PC-9 (cell line): ENCODE data around the gene LILRA2. TPM values are rescaled to one million over a fixed set of nuclear protein-coding genes. Genes with fewer than 3 reads are reported as not detected.
A peak's percentile ranks its signal among the peaks of the same experiment; 100 is the strongest.
"Not testable (repeated sequence)": the region's sequence is repeated elsewhere in the genome, so short reads cannot be mapped to it uniquely, and the experiment has no call there.

Experiments used
- BruUV-seq: library from RNA; stranded (reverse); fragments of 400-500 nt; replicated peaks from 2 replicates; lab custom pipeline; 2021; lab: Mats Ljungman, UMichigan
- CTCF ChIA-PET: fragments of 300-600 bp; sonication (Branson Sonifier 250); formaldehyde crosslinking; loops from one replicate; lab custom pipeline; 2022; ENCODE audit warnings: antibody characterized with exemption; lab: Charles Lee
- POLR2A ChIA-PET: fragments of 300-600 bp; sonication (Branson Sonifier 250); formaldehyde crosslinking; loops from one replicate; lab custom pipeline; 2022; ENCODE audit warnings: antibody characterized with exemption; ENCODE audit not compliant: unreplicated experiment; lab: Charles Lee
- DNase-seq, 2 experiments: peaks; one replicate each; pipeline versions ENCODE4 v3.0.0 to v3.0.0-alpha.2; 2015 to 2022; ENCODE audit warnings: mixed read lengths in 1 of 2
- H2AFZ ChIP-seq: fragments of 200-600 bp; sonication (generic); 2 replicates; pipeline ENCODE4 v1.8.1; 2017; ENCODE audit warnings: antibody characterized with exemption
- H3F3A ChIP-seq: fragments of 200-600 bp; sonication (generic); 2 replicates; pipeline ENCODE4 v1.8.1; 2017; ENCODE audit warnings: antibody characterized with exemption, mild to moderate bottlenecking, low read depth; ENCODE audit not compliant: insufficient read depth
- H3K27ac ChIP-seq: fragments of 200-600 bp; sonication (generic); 2 replicates; pipeline ENCODE4 v1.6.1; 2016; ENCODE audit warnings: mixed run types
- H3K27me3 ChIP-seq: fragments of 200-600 bp; sonication (generic); 2 replicates; pipeline ENCODE4 v1.6.1; 2016; ENCODE audit warnings: low read depth, mixed run types; ENCODE audit not compliant: insufficient read depth
- H3K36me3 ChIP-seq: fragments of 200-600 bp; sonication (generic); 2 replicates; pipeline ENCODE4 v1.6.1; 2016; ENCODE audit warnings: low read depth, mixed run types
- H3K4me1 ChIP-seq: fragments of 200-600 bp; sonication (generic); replicated peaks from 2 replicates; pipeline ENCODE4 v1.6.1; 2016; ENCODE audit warnings: mixed run types; ENCODE audit not compliant: insufficient read depth
- H3K4me2 ChIP-seq: fragments of 200-600 bp; sonication (generic); 2 replicates; pipeline ENCODE4 v1.6.1; 2017; ENCODE audit warnings: mixed run types
- H3K4me3 ChIP-seq: fragments of 200-600 bp; sonication (generic); 2 replicates; pipeline ENCODE4 v1.6.1; 2016; ENCODE audit warnings: mixed run types
- H3K79me2 ChIP-seq: fragments of 200-600 bp; sonication (generic); 2 replicates; pipeline ENCODE4 v1.6.1; 2017; ENCODE audit warnings: low read depth, mixed run types
- H3K9me2 ChIP-seq: fragments of 200-600 bp; sonication (generic); 2 replicates; pipeline ENCODE4 v1.8.1; 2017; ENCODE audit warnings: mild to moderate bottlenecking; ENCODE audit not compliant: insufficient read depth
- H3K9me3 ChIP-seq: fragments of 200-600 bp; sonication (generic); 2 replicates; pipeline ENCODE4 v1.8.1; 2016; ENCODE audit warnings: low read depth; ENCODE audit not compliant: insufficient read depth
- H4K20me1 ChIP-seq: fragments of 200-600 bp; sonication (generic); 2 replicates; pipeline ENCODE4 v1.8.1; 2017; ENCODE audit not compliant: insufficient read depth
- EZH2 ChIP-seq: fragments of 200-600 bp; sonication (generic); IDR thresholded peaks from 2 replicates; pipeline ENCODE4 v1.8.0; 2017; ENCODE audit warnings: antibody characterized with exemption, low read depth
- intact Hi-C: fragments of 100-400 bp; cut with micrococcal nuclease; formaldehyde crosslinking; loops from one replicate; pipeline ENCODE4 v1.10.0; 2022; ENCODE audit not compliant: unreplicated experiment
- total RNA-seq: library from RNA; stranded (reverse); gene quantifications from 2 replicates; pipeline ENCODE4 v1.2.3, GENCODE V29; 2021
- TF ChIP-seq, protein P1 (sequence below): fragments of 200-600 bp; sonication (generic); conservative IDR thresholded peaks from 2 replicates; pipeline ENCODE4 v1.6.1; 2017; ENCODE audit warnings: mixed run types, antibody characterized with exemption, mild to moderate bottlenecking, moderate library complexity

The LILRA2 gene
- total RNA-seq, 1 experiment from 2014 or later: not detected

GRCh38 chr19:54577334-54577733 lies 3.7 kb downstream of the LILRA2 start:
- no peaks in the 10 kb centered on the region for H3K9me3 ChIP-seq
- intact Hi-C loops: no loop called here
- no peak for DNase-seq
- no peaks in the 10 kb centered on the region for H3F3A ChIP-seq
- H3K27me3 ChIP-seq: peaks cover 66% of the 10 kb centered on the region
- H3K4me3 ChIP-seq: no peak overlapping the region
- no peak for TF ChIP-seq EZH2
- TF ChIP-seq, protein P1, sequence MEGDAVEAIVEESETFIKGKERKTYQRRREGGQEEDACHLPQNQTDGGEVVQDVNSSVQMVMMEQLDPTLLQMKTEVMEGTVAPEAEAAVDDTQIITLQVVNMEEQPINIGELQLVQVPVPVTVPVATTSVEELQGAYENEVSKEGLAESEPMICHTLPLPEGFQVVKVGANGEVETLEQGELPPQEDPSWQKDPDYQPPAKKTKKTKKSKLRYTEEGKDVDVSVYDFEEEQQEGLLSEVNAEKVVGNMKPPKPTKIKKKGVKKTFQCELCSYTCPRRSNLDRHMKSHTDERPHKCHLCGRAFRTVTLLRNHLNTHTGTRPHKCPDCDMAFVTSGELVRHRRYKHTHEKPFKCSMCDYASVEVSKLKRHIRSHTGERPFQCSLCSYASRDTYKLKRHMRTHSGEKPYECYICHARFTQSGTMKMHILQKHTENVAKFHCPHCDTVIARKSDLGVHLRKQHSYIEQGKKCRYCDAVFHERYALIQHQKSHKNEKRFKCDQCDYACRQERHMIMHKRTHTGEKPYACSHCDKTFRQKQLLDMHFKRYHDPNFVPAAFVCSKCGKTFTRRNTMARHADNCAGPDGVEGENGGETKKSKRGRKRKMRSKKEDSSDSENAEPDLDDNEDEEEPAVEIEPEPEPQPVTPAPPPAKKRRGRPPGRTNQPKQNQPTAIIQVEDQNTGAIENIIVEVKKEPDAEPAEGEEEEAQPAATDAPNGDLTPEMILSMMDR: no peak
- no TSS peak for BruUV-seq
- no peaks in the 10 kb centered on the region for H3K79me2 ChIP-seq
- no peaks in the 10 kb centered on the region for H3K36me3 ChIP-seq
- H3K4me2 ChIP-seq: no peak overlapping the region
- POLR2A ChIA-PET: no interaction called here
- H3K4me1 ChIP-seq: no peaks in the 10 kb centered on the region
- H3K9me2 ChIP-seq: no peaks in the 10 kb centered on the region
- no peaks in the 10 kb centered on the region for H4K20me1 ChIP-seq
- no peak overlapping the region for H2AFZ ChIP-seq
- no peak overlapping the region for H3K27ac ChIP-seq
- CTCF ChIA-PET: no interaction called here

- CTCF ChIA-PET, intact Hi-C loops, H3K4me3 ChIP-seq, POLR2A ChIA-PET, H3K27ac ChIP-seq, H3F3A ChIP-seq, H3K9me3 ChIP-seq, BruUV-seq, H4K20me1 ChIP-seq, H3K4me2 ChIP-seq, H3K4me1 ChIP-seq, H3K36me3 ChIP-seq, H3K9me2 ChIP-seq, H2AFZ ChIP-seq, H3K79me2 ChIP-seq: not testable (repeated sequence)
- peak in 1 of 2 experiments; percentile 21 for DNase-seq
- H3K27me3 ChIP-seq: peaks cover 60% of the 10 kb centered on the region
Observed at GRCh38 chr19:54578268-54578667, 4.7 kb downstream of the LILRA2 start.

DNA sequence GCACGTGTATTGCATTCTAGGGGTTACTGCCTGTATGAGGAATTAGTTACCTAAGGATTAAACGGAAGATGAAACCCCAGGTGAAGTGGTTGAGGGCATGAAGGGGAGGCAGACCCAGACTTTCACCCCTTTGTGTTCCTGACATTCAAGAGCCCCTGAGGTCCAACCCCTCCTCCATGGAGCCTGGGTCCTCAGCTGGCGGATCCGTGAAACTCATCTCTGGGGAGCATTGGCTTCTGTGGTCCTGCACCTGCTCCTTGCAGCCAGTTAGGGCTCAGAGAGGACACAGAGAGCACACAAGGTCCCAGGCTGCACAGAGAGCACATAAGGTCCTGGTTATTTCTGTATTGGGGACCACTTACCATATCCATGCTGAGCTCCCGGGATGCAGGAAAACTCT lies 12.8 kb downstream of the LILRA2 start:
- ChIA-PET POLR2A (no interaction called here), CTCF (no interaction called here)
- no TSS peak for BruUV-seq
- Histone ChIP-seq H4K20me1 (no peaks in the 10 kb centered on the region), H2AFZ (no peak overlapping the region), H3K4me2 (no peak overlapping the region), H3K9me3 (no peaks in the 10 kb centered on the region), H3K4me3 (no peak overlapping the region), H3K27ac (no peak overlapping the region), H3K36me3 (no peaks in the 10 kb centered on the region), H3K4me1 (no peaks in the 10 kb centered on the region), H3K79me2 (no peaks in the 10 kb centered on the region), H3K27me3 (peaks cover 93% of the 10 kb centered on the region), H3F3A (no peaks in the 10 kb centered on the region), H3K9me2 (no peaks in the 10 kb centered on the region)
- intact Hi-C loops: no loop called here
- peak in 1 of 2 experiments; percentile 30 for DNase-seq
- no peak for TF ChIP-seq EZH2
- TF ChIP-seq, protein P1: no peak

DNA sequence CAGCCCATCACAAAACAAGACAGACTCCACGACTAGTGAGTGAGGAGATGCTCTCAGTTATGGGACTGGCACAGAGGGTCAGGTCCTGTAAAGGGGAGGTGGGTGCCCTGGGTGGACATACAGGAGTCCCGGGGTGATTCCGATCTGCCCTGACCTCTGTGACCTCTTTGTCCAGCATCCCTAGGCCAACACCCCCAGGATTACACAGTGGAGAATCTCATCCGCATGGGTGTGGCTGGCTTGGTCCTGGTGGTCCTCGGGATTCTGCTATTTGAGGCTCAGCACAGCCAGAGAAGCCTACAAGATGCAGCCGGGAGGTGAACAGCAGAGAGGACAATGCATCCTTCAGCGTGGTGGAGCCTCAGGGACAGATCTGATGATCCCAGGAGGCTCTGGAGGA lies 13.4 kb downstream of the LILRA2 start:
- POLR2A ChIA-PET: no interaction called here
- H3K4me3 ChIP-seq: no peak overlapping the region
- H3K27ac ChIP-seq: no peak overlapping the region
- no peaks in the 10 kb centered on the region for H3K4me1 ChIP-seq
- H3K27me3 ChIP-seq: peaks cover 93% of the 10 kb centered on the region
- no peak for DNase-seq
- H3K9me3 ChIP-seq: no peaks in the 10 kb centered on the region
- CTCF ChIA-PET: no interaction called here
- no peaks in the 10 kb centered on the region for H3K79me2 ChIP-seq
- no peak overlapping the region for H2AFZ ChIP-seq
- H3K9me2 ChIP-seq: no peaks in the 10 kb centered on the region
- H3F3A ChIP-seq: no peaks in the 10 kb centered on the region
- H3K4me2 ChIP-seq: no peak overlapping the region
- H4K20me1 ChIP-seq: no peaks in the 10 kb centered on the region
- intact Hi-C loops: no loop called here
- no TSS peak for BruUV-seq
- TF ChIP-seq, protein P1: no peak
- TF ChIP-seq EZH2: no peak
- H3K36me3 ChIP-seq: no peaks in the 10 kb centered on the region

DNA sequence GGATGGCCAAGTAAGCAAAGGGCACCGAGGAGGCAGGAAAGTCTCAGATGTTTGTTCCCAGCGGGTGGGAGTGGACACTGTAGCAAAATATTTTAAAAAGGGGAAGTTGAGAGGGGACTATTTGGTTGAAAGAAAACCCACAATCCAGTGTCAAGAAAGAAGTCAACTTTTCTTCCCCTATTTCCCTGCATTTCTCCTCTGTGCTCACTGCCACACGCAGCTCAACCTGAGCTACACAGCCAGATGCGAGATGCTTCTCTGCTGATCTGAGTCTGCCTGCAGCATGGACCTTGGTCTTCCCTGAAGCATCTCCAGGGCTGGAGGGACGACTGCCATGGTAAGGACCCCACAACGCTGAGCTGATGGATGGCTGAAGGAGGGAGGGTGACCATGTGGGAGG lies 19.9 kb downstream of the LILRA2 start, which contains the start of gene LILRA1:
TSS of gene LILRA1 (plus strand) at position 188 of the 400 bp plus-strand sequence. CDS start 613 bp downstream, outside the sequence.
- H3K9me3 ChIP-seq, H3K27ac ChIP-seq, H3K4me2 ChIP-seq, H2AFZ ChIP-seq, H3K4me3 ChIP-seq, BruUV-seq, H4K20me1 ChIP-seq, intact Hi-C loops, H3F3A ChIP-seq, POLR2A ChIA-PET, H3K4me1 ChIP-seq, H3K36me3 ChIP-seq, DNase-seq, H3K9me2 ChIP-seq, CTCF ChIA-PET, H3K79me2 ChIP-seq: not testable (repeated sequence)
- H3K27me3 ChIP-seq: peaks cover 99% of the 10 kb centered on the region
